Karpas-422 (cell line): ENCODE data around the gene MST1R. TPM values are rescaled to one million over a fixed set of nuclear protein-coding genes. Genes with fewer than 3 reads are reported as not detected.
"Not testable (repeated sequence)": the region's sequence is repeated elsewhere in the genome, so short reads cannot be mapped to it uniquely, and the experiment has no call there.

Source experiments
- DNase-seq: peaks from one replicate; pipeline ENCODE4 v3.0.0-alpha.2; 2015
- H2AFZ ChIP-seq: fragments of 200-600 bp; sonication (generic); 2 replicates; pipeline ENCODE4 v1.6.1; 2014; ENCODE audit warnings: antibody characterized with exemption, low read length, mixed read lengths
- H3K27ac ChIP-seq: fragments of 200-600 bp; sonication (generic); 2 replicates; pipeline ENCODE4 v1.5.1; 2014; ENCODE audit warnings: mild to moderate bottlenecking, low read length, moderate library complexity
- H3K27me3 ChIP-seq: fragments of 200-600 bp; sonication (generic); 2 replicates; pipeline ENCODE4 v1.6.1; 2014; ENCODE audit warnings: low read length, mixed read lengths
- H3K36me3 ChIP-seq: fragments of 200-600 bp; sonication (generic); 2 replicates; pipeline ENCODE4 v1.6.1; 2014; ENCODE audit warnings: low read length, mixed read lengths; ENCODE audit not compliant: insufficient read depth
- H3K4me1 ChIP-seq: fragments of 200-600 bp; sonication (generic); 2 replicates; pipeline ENCODE4 v1.6.1; 2014; ENCODE audit warnings: mild to moderate bottlenecking, low read length, mixed read lengths
- H3K4me2 ChIP-seq: fragments of 200-600 bp; sonication (generic); 2 replicates; pipeline ENCODE4 v1.6.1; 2014; ENCODE audit warnings: low read length, low read depth, mild to moderate bottlenecking; ENCODE audit not compliant: poor library complexity, severe bottlenecking
- H3K4me3 ChIP-seq: fragments of 200-600 bp; sonication (generic); 2 replicates; pipeline ENCODE4 v1.5.1; 2014; ENCODE audit warnings: mild to moderate bottlenecking, antibody characterized with exemption, low read length, mixed read lengths
- H3K79me2 ChIP-seq: fragments of 200-600 bp; sonication (generic); 2 replicates; pipeline ENCODE4 v1.6.1; 2014; ENCODE audit warnings: mild to moderate bottlenecking, low read length, mixed read lengths
- H3K9ac ChIP-seq: fragments of 200-600 bp; sonication (generic); 2 replicates; pipeline ENCODE4 v1.6.0; 2014; ENCODE audit warnings: low read length
- H3K9me2 ChIP-seq: fragments of 200-600 bp; sonication (generic), shearing (Covaris generic); replicated peaks from 2 replicates; pipeline ENCODE4 v1.6.0; 2014; ENCODE audit warnings: mild to moderate bottlenecking, low read length, moderate library complexity; ENCODE audit not compliant: insufficient read depth
- H3K9me3 ChIP-seq: fragments of 300-700, 200-600 bp; sonication (generic); 2 replicates; pipeline ENCODE4 v1.6.1; 2014; ENCODE audit warnings: low read length, mixed read lengths
- H4K20me1 ChIP-seq: fragments of 200-600 bp; sonication (generic); 2 replicates; pipeline ENCODE4 v1.6.1; 2014; ENCODE audit warnings: mild to moderate bottlenecking, antibody characterized with exemption, low read length, low read depth; ENCODE audit not compliant: insufficient read depth
- total RNA-seq: library from RNA; depleted of rRNA; stranded (reverse); fragments of >200 nt; shearing (Covaris generic); gene quantifications from 2 replicates; pipeline ENCODE4 v1.2.3, GENCODE V29; 2014; ENCODE audit warnings: low replicate concordance

MST1R gene
- total RNA-seq, 1 experiment from 2014 or later = not detected

- H3K79me2 ChIP-seq, H3K36me3 ChIP-seq, H2AFZ ChIP-seq, H3K27ac ChIP-seq, H3K9ac ChIP-seq, H3K4me2 ChIP-seq, H3K4me3 ChIP-seq, H3K9me3 ChIP-seq, H4K20me1 ChIP-seq, H3K9me2 ChIP-seq, DNase-seq, H3K27me3 ChIP-seq, H3K4me1 ChIP-seq: not testable (repeated sequence)
These were observed 14.3 kb upstream of the MST1R start for GRCh38 chr3:49917806-49918590.

- Histone ChIP-seq H3K27me3 (no peaks in the 10 kb centered on the region), H3K4me1 (no peaks in the 10 kb centered on the region)
These were observed 13.0 kb upstream of the MST1R start for GRCh38 chr3:49916686-49917085.

GRCh38 chr3:49914906-49915305, 11.2 kb upstream of the MST1R start:
- no peaks in the 10 kb centered on the region for H3K9me2 ChIP-seq
- no peak overlapping the region for H2AFZ ChIP-seq
- no peaks in the 10 kb centered on the region for H3K36me3 ChIP-seq
- H3K4me3 ChIP-seq = no peak overlapping the region
- H3K9ac ChIP-seq = no peak overlapping the region
- no peak overlapping the region for H3K4me2 ChIP-seq
- no peak overlapping the region for H3K27ac ChIP-seq
- H4K20me1 ChIP-seq = no peaks in the 10 kb centered on the region
- H3K4me1 ChIP-seq = no peaks in the 10 kb centered on the region
- no peaks in the 10 kb centered on the region for H3K27me3 ChIP-seq
- H3K79me2 ChIP-seq = no peaks in the 10 kb centered on the region
- H3K9me3 ChIP-seq = no peaks in the 10 kb centered on the region
- DNase-seq = no peak

More at GRCh38 chr3:49916686-49917085, 13.0 kb upstream of the MST1R start:
- Histone ChIP-seq H2AFZ (no peak overlapping the region), H3K4me3 (no peak overlapping the region), H3K4me2 (no peak overlapping the region), H3K79me2 (no peaks in the 10 kb centered on the region), H3K9ac (no peak overlapping the region), H3K36me3 (no peaks in the 10 kb centered on the region), H3K9me2 (no peaks in the 10 kb centered on the region), H3K9me3 (no peaks in the 10 kb centered on the region), H3K27ac (no peak overlapping the region), H4K20me1 (no peaks in the 10 kb centered on the region)
- no peak for DNase-seq

GRCh38 chr3:49912881-49913281, 9.2 kb upstream of the MST1R start:
- no peaks in the 10 kb centered on the region for H3K36me3 ChIP-seq

GRCh38 chr3:49911611-49912010, 7.9 kb upstream of the MST1R start:
- no peak for DNase-seq
- no peaks in the 10 kb centered on the region for H3K36me3 ChIP-seq
- no peaks in the 10 kb centered on the region for H3K4me1 ChIP-seq
- H3K4me3 ChIP-seq = no peak overlapping the region
- no peak overlapping the region for H2AFZ ChIP-seq
- H3K4me2 ChIP-seq = no peak overlapping the region
- no peaks in the 10 kb centered on the region for H3K27me3 ChIP-seq
- H3K9me3 ChIP-seq = no peaks in the 10 kb centered on the region
- H3K9ac ChIP-seq = no peak overlapping the region
- no peaks in the 10 kb centered on the region for H3K79me2 ChIP-seq
- no peak overlapping the region for H3K27ac ChIP-seq
- H3K9me2 ChIP-seq = no peaks in the 10 kb centered on the region
- no peaks in the 10 kb centered on the region for H4K20me1 ChIP-seq

More at GRCh38 chr3:49912881-49913281, 9.2 kb upstream of the MST1R start:
- H3K9me2 ChIP-seq = no peaks in the 10 kb centered on the region
- H3K27ac ChIP-seq = no peak overlapping the region
- H3K27me3 ChIP-seq = no peaks in the 10 kb centered on the region
- no peaks in the 10 kb centered on the region for H3K4me1 ChIP-seq
- H3K4me3 ChIP-seq = no peak overlapping the region
- no peak for DNase-seq
- H3K9me3 ChIP-seq = no peaks in the 10 kb centered on the region
- H2AFZ ChIP-seq = no peak overlapping the region
- H3K9ac ChIP-seq = no peak overlapping the region
- no peaks in the 10 kb centered on the region for H4K20me1 ChIP-seq
- no peaks in the 10 kb centered on the region for H3K79me2 ChIP-seq
- no peak overlapping the region for H3K4me2 ChIP-seq

- Histone ChIP-seq H3K4me1 (peaks cover 5% of the 10 kb centered on the region), H3K9me2 (no peaks in the 10 kb centered on the region), H3K36me3 (no peaks in the 10 kb centered on the region), H2AFZ (no peak overlapping the region), H3K9ac (no peak overlapping the region), H3K79me2 (no peaks in the 10 kb centered on the region), H3K4me2 (no peak overlapping the region), H3K9me3 (no peaks in the 10 kb centered on the region), H3K4me3 (no peak overlapping the region), H3K27ac (no peak overlapping the region), H3K27me3 (no peaks in the 10 kb centered on the region), H4K20me1 (no peaks in the 10 kb centered on the region)
- DNase-seq = no peak
These were observed 7.4 kb upstream of the MST1R start for GRCh38 chr3:49911124-49911420.

GRCh38 chr3:49910409-49911123, 6.9 kb upstream of the MST1R start:
- no peak overlapping the region for H3K4me3 ChIP-seq
- no peaks in the 10 kb centered on the region for H3K9me3 ChIP-seq
- no peaks in the 10 kb centered on the region for H3K79me2 ChIP-seq
- no peaks in the 10 kb centered on the region for H3K9me2 ChIP-seq
- H3K27ac ChIP-seq = no peak overlapping the region
- H3K9ac ChIP-seq = no peak overlapping the region
- peaks cover 9% of the 10 kb centered on the region for H3K4me1 ChIP-seq
- H2AFZ ChIP-seq = no peak overlapping the region
- H3K27me3 ChIP-seq = no peaks in the 10 kb centered on the region
- H4K20me1 ChIP-seq = no peaks in the 10 kb centered on the region
- no peaks in the 10 kb centered on the region for H3K36me3 ChIP-seq
- no peak overlapping the region for H3K4me2 ChIP-seq
- DNase-seq = no peak

- Histone ChIP-seq H3K36me3 (no peaks in the 10 kb centered on the region), H3K9me3 (no peaks in the 10 kb centered on the region), H3K4me2 (no peak overlapping the region), H3K9ac (no peak overlapping the region), H3K4me3 (no peak overlapping the region), H3K4me1 (peaks cover 16% of the 10 kb centered on the region), H4K20me1 (no peaks in the 10 kb centered on the region), H3K27ac (no peak overlapping the region), H3K79me2 (no peaks in the 10 kb centered on the region), H3K27me3 (no peaks in the 10 kb centered on the region), H3K9me2 (no peaks in the 10 kb centered on the region), H2AFZ (no peak overlapping the region)
- no peak for DNase-seq
These were observed 4.9 kb upstream of the MST1R start for GRCh38 chr3:49908373-49909199.
